ENCODE data around the gene GJC1.
"Not testable (repeated sequence)": the region's sequence is repeated elsewhere in the genome, so short reads cannot be mapped to it uniquely, and the experiment has no call there.

GJC1 gene

GRCh38 chr17:44842748-44843147 lies 12.7 kb upstream of the GJC1 start:
- no peaks in the 10 kb centered on the region for H3K9me3 ChIP-seq (replicated peaks; ENCODE audit: low read length)
- H3K4me3 ChIP-seq (ENCODE audit: low read length) = no peak overlapping the region
- H3K36me3 ChIP-seq (ENCODE audit: insufficient read depth, low read length) = no peaks in the 10 kb centered on the region
- no peaks in the 10 kb centered on the region for H3K27me3 ChIP-seq (ENCODE audit: control insufficient read depth, insufficient read depth, low read length)
- no peak overlapping the region for H3K9ac ChIP-seq (ENCODE audit: low read depth, low read length)
- no peak overlapping the region for H3K4me2 ChIP-seq (ENCODE audit: low read length)
- H3K4me1 ChIP-seq (ENCODE audit: control insufficient read depth, insufficient read depth, low read length) = no peaks in the 10 kb centered on the region

- H3K27me3 ChIP-seq (ENCODE audit: control insufficient read depth, insufficient read depth, low read length) = no peaks in the 10 kb centered on the region
- H3K36me3 ChIP-seq (ENCODE audit: insufficient read depth, low read length) = no peaks in the 10 kb centered on the region
- no peak overlapping the region for H3K9ac ChIP-seq (ENCODE audit: low read depth, low read length)
Observed at GRCh38 chr17:44840936-44841335, 10.8 kb upstream of the GJC1 start.

GRCh38 chr17:44840274-44840673 lies 10.2 kb upstream of the GJC1 start:
- Histone ChIP-seq H3K36me3 (ENCODE audit: insufficient read depth, low read length) (no peaks in the 10 kb centered on the region), H3K4me1 (ENCODE audit: control insufficient read depth, insufficient read depth, low read length) (no peaks in the 10 kb centered on the region), H3K27me3 (ENCODE audit: control insufficient read depth, insufficient read depth, low read length) (no peaks in the 10 kb centered on the region), H3K9ac (ENCODE audit: low read depth, low read length) (no peak overlapping the region), H3K9me3 (replicated peaks; ENCODE audit: low read length) (no peaks in the 10 kb centered on the region), H3K4me2 (ENCODE audit: low read length) (no peak overlapping the region), H3K4me3 (ENCODE audit: low read length) (no peak overlapping the region)

More at GRCh38 chr17:44840936-44841335, 10.8 kb upstream of the GJC1 start:
- Histone ChIP-seq H3K4me1 (ENCODE audit: control insufficient read depth, insufficient read depth, low read length) (no peaks in the 10 kb centered on the region), H3K9me3 (replicated peaks; ENCODE audit: low read length) (no peaks in the 10 kb centered on the region), H3K4me3 (ENCODE audit: low read length) (no peak overlapping the region), H3K4me2 (ENCODE audit: low read length) (no peak overlapping the region)

- Histone ChIP-seq H3K9ac (ENCODE audit: low read depth, low read length) (no peak overlapping the region), H3K9me3 (replicated peaks; ENCODE audit: low read length) (no peaks in the 10 kb centered on the region), H3K4me2 (ENCODE audit: low read length) (no peak overlapping the region), H3K27me3 (ENCODE audit: control insufficient read depth, insufficient read depth, low read length) (no peaks in the 10 kb centered on the region), H3K4me3 (ENCODE audit: low read length) (no peak overlapping the region), H3K36me3 (ENCODE audit: insufficient read depth, low read length) (no peaks in the 10 kb centered on the region), H3K4me1 (ENCODE audit: control insufficient read depth, insufficient read depth, low read length) (no peaks in the 10 kb centered on the region)
Observed at GRCh38 chr17:44837196-44837595, 7.1 kb upstream of the GJC1 start.

GRCh38 chr17:44832805-44833204 lies 2.7 kb upstream of the GJC1 start:
- Histone ChIP-seq H3K27me3 (ENCODE audit: control insufficient read depth, insufficient read depth, low read length) (no peaks in the 10 kb centered on the region), H3K4me2 (ENCODE audit: low read length) (no peak overlapping the region), H3K36me3 (ENCODE audit: insufficient read depth, low read length) (no peaks in the 10 kb centered on the region), H3K4me1 (ENCODE audit: control insufficient read depth, insufficient read depth, low read length) (peaks cover 14% of the 10 kb centered on the region), H3K4me3 (ENCODE audit: low read length) (no peak overlapping the region), H3K9ac (ENCODE audit: low read depth, low read length) (no peak overlapping the region), H3K9me3 (replicated peaks; ENCODE audit: low read length) (no peaks in the 10 kb centered on the region)

GRCh38 chr17:44831371-44831770 lies 1.3 kb upstream of the GJC1 start:
- Histone ChIP-seq H3K36me3 (ENCODE audit: insufficient read depth, low read length) (no peaks in the 10 kb centered on the region), H3K9me3 (replicated peaks; ENCODE audit: low read length) (no peaks in the 10 kb centered on the region), H3K4me2 (ENCODE audit: low read length) (no peak overlapping the region), H3K27me3 (ENCODE audit: control insufficient read depth, insufficient read depth, low read length) (no peaks in the 10 kb centered on the region), H3K4me3 (ENCODE audit: low read length) (no peak overlapping the region), H3K4me1 (ENCODE audit: control insufficient read depth, insufficient read depth, low read length) (peaks cover 22% of the 10 kb centered on the region), H3K9ac (ENCODE audit: low read depth, low read length) (no peak overlapping the region)

GRCh38 chr17:44830359-44831288 lies 537 bp upstream of the GJC1 start:
- Histone ChIP-seq H3K27me3 (ENCODE audit: control insufficient read depth, insufficient read depth, low read length) (no peaks in the 10 kb centered on the region), H3K9me3 (replicated peaks; ENCODE audit: low read length) (no peaks in the 10 kb centered on the region), H3K36me3 (ENCODE audit: insufficient read depth, low read length) (no peaks in the 10 kb centered on the region), H3K4me3 (ENCODE audit: low read length) (peak overlapping the region; percentile 90), H3K4me1 (ENCODE audit: control insufficient read depth, insufficient read depth, low read length) (peaks cover 26% of the 10 kb centered on the region), H3K9ac (ENCODE audit: low read depth, low read length) (peak overlapping the region; percentile 90), H3K4me2 (ENCODE audit: low read length) (peak overlapping the region; percentile 84)

- peak overlapping the region; percentile 90 for H3K4me3 ChIP-seq (ENCODE audit: low read length)
- no peaks in the 10 kb centered on the region for H3K9me3 ChIP-seq (replicated peaks; ENCODE audit: low read length)
- H3K4me2 ChIP-seq (ENCODE audit: low read length) = peak overlapping the region; percentile 84
- H3K36me3 ChIP-seq (ENCODE audit: insufficient read depth, low read length) = no peaks in the 10 kb centered on the region
- H3K27me3 ChIP-seq (ENCODE audit: control insufficient read depth, insufficient read depth, low read length) = no peaks in the 10 kb centered on the region
- H3K4me1 ChIP-seq (ENCODE audit: control insufficient read depth, insufficient read depth, low read length) = peaks cover 26% of the 10 kb centered on the region
- H3K9ac ChIP-seq (ENCODE audit: low read depth, low read length) = peak overlapping the region; percentile 90
Observed at GRCh38 chr17:44828919-44829522, 1.1 kb downstream of the GJC1 start.

- H3K4me1 ChIP-seq (ENCODE audit: control insufficient read depth, insufficient read depth, low read length) = peaks cover 28% of the 10 kb centered on the region
- H3K9me3 ChIP-seq (replicated peaks; ENCODE audit: low read length) = no peaks in the 10 kb centered on the region
- H3K4me3 ChIP-seq (ENCODE audit: low read length) = peak overlapping the region; percentile 90
- no peaks in the 10 kb centered on the region for H3K36me3 ChIP-seq (ENCODE audit: insufficient read depth, low read length)
- H3K9ac ChIP-seq (ENCODE audit: low read depth, low read length) = peak overlapping the region; percentile 90
- no peaks in the 10 kb centered on the region for H3K27me3 ChIP-seq (ENCODE audit: control insufficient read depth, insufficient read depth, low read length)
- peak overlapping the region; percentile 84 for H3K4me2 ChIP-seq (ENCODE audit: low read length)
Observed at GRCh38 chr17:44827863-44828262, 2.2 kb downstream of the GJC1 start.

GRCh38 chr17:44826123-44826790 lies 3.8 kb downstream of the GJC1 start:
- no peak overlapping the region for H3K4me3 ChIP-seq (ENCODE audit: low read length)
- no peaks in the 10 kb centered on the region for H3K9me3 ChIP-seq (replicated peaks; ENCODE audit: low read length)
- no peaks in the 10 kb centered on the region for H3K36me3 ChIP-seq (ENCODE audit: insufficient read depth, low read length)
- H3K4me1 ChIP-seq (ENCODE audit: control insufficient read depth, insufficient read depth, low read length) = peaks cover 33% of the 10 kb centered on the region
- H3K4me2 ChIP-seq (ENCODE audit: low read length) = no peak overlapping the region
- no peaks in the 10 kb centered on the region for H3K27me3 ChIP-seq (ENCODE audit: control insufficient read depth, insufficient read depth, low read length)
- H3K9ac ChIP-seq (ENCODE audit: low read depth, low read length) = no peak overlapping the region

- H3K4me2 ChIP-seq (ENCODE audit: low read length); H3K27me3 ChIP-seq (ENCODE audit: control insufficient read depth, insufficient read depth, low read length); H3K36me3 ChIP-seq (ENCODE audit: insufficient read depth, low read length); H3K9ac ChIP-seq (ENCODE audit: low read depth, low read length); H3K9me3 ChIP-seq (replicated peaks; ENCODE audit: low read length); H3K4me3 ChIP-seq (ENCODE audit: low read length): not testable (repeated sequence)
- peaks cover 36% of the 10 kb centered on the region for H3K4me1 ChIP-seq (ENCODE audit: control insufficient read depth, insufficient read depth, low read length)
Observed at GRCh38 chr17:44825236-44825635, 4.9 kb downstream of the GJC1 start.

Measured in skeletal muscle satellite cell (primary cell).